ENCODE data around the gene MRPL53. TPM values are rescaled to one million over a fixed set of nuclear protein-coding genes. Genes with fewer than 3 reads are reported as not detected.
"Not testable (repeated sequence)": the region's sequence is repeated elsewhere in the genome, so short reads cannot be mapped to it uniquely, and the experiment has no call there.

MRPL53 gene
- total RNA-seq, 6 experiments from 2014 or later = 74.5 to 120 (median 97.7) TPM

GRCh38 chr2:74464406-74464805, 8.1 kb downstream of the MRPL53 start:
- no peak for TF ChIP-seq CTCF (IDR thresholded peaks at IDR 0.05)
- Mint-ChIP-seq H3K27ac (peak overlapping the region; percentile 70), H3K27me3 (ENCODE audit: insufficient read depth) (peaks cover 6% of the 10 kb centered on the region), H3K9me3 (no peaks in the 10 kb centered on the region), H3K4me3 (peak overlapping the region; percentile 99), H3K4me1 (ENCODE audit: low read depth) (peaks cover 25% of the 10 kb centered on the region), H3K36me3 (ENCODE audit: low read depth) (peaks cover 17% of the 10 kb centered on the region)
- no peak for DNase-seq

- Mint-ChIP-seq H3K4me1 (ENCODE audit: low read depth) (peaks cover 28% of the 10 kb centered on the region), H3K4me3 (peak overlapping the region; percentile 72; the same call in 1 of the 2 replicates), H3K36me3 (ENCODE audit: low read depth) (peaks cover 17% of the 10 kb centered on the region), H3K27me3 (ENCODE audit: insufficient read depth) (peaks cover 6% of the 10 kb centered on the region), H3K27ac (no peak overlapping the region), H3K9me3 (no peaks in the 10 kb centered on the region)
- TF ChIP-seq CTCF (IDR thresholded peaks at IDR 0.05) = no peak
- no peak for DNase-seq
Observed at GRCh38 chr2:74462786-74463105, 9.7 kb downstream of the MRPL53 start.

GRCh38 chr2:74462054-74462785, 10.3 kb downstream of the MRPL53 start:
- Mint-ChIP-seq H3K27me3 (ENCODE audit: insufficient read depth) (peaks cover 6% of the 10 kb centered on the region), H3K36me3 (ENCODE audit: low read depth) (peaks cover 17% of the 10 kb centered on the region), H3K4me1 (ENCODE audit: low read depth) (peaks cover 30% of the 10 kb centered on the region), H3K27ac (no peak overlapping the region), H3K9me3 (no peaks in the 10 kb centered on the region), H3K4me3 (no peak overlapping the region)
- TF ChIP-seq CTCF (IDR thresholded peaks at IDR 0.05) = no peak
- no peak for DNase-seq

- Mint-ChIP-seq H3K27ac (no peak overlapping the region), H3K9me3 (no peaks in the 10 kb centered on the region), H3K27me3 (ENCODE audit: insufficient read depth) (peaks cover 6% of the 10 kb centered on the region), H3K36me3 (ENCODE audit: low read depth) (peaks cover 17% of the 10 kb centered on the region), H3K4me1 (ENCODE audit: low read depth) (peaks cover 38% of the 10 kb centered on the region), H3K4me3 (no peak overlapping the region)
- TF ChIP-seq CTCF (IDR thresholded peaks at IDR 0.05) = peak; percentile 36; the same call in 1 of the 2 replicates
- DNase-seq = no peak
Observed at GRCh38 chr2:74461187-74462053, 11.1 kb downstream of the MRPL53 start.

- Mint-ChIP-seq H3K4me3 (peak overlapping the region; percentile 94), H3K4me1 (ENCODE audit: low read depth) (peaks cover 40% of the 10 kb centered on the region), H3K27ac (peak overlapping the region; percentile 14; the same call in 1 of the 2 replicates), H3K36me3 (ENCODE audit: low read depth) (peaks cover 17% of the 10 kb centered on the region)
- not testable (repeated sequence) for H3K9me3 Mint-ChIP-seq; DNase-seq; H3K27me3 Mint-ChIP-seq (ENCODE audit: insufficient read depth)
Observed at GRCh38 chr2:74460187-74460586, 12.3 kb downstream of the MRPL53 start.

- H3K4me3 Mint-ChIP-seq = peak overlapping the region; percentile 94
- peaks cover 17% of the 10 kb centered on the region for H3K36me3 Mint-ChIP-seq (ENCODE audit: low read depth)
- H3K9me3 Mint-ChIP-seq; DNase-seq; H3K27me3 Mint-ChIP-seq (ENCODE audit: insufficient read depth): not testable (repeated sequence)
- peaks cover 45% of the 10 kb centered on the region for H3K4me1 Mint-ChIP-seq (ENCODE audit: low read depth)
- H3K27ac Mint-ChIP-seq = peak overlapping the region; percentile 88
Observed at GRCh38 chr2:74459503-74460118, 12.9 kb downstream of the MRPL53 start.

Measured in HFFc6 (cell line).